CD4-positive, alpha-beta T cell treated with Interleukin-6 at 100 ng/mL for 8 hours (primary cell): ENCODE measurements around the gene QRFPR.
"Not testable (repeated sequence)": the region's sequence is repeated elsewhere in the genome, so short reads cannot be mapped to it uniquely, and the experiment has no call there.

Experiments used
- DNase-seq: peaks from one replicate; pipeline ENCODE4 v3.0.0-alpha.2; 2020; ENCODE audit warnings: mixed read lengths, low spot score

Gene QRFPR

GRCh38 chr4:121339307-121339706 lies 41.5 kb downstream of the QRFPR start:
- no peak for DNase-seq

- DNase-seq = no peak
Observed at GRCh38 chr4:121338518-121338917, 42.3 kb downstream of the QRFPR start.

- no peak for DNase-seq
Observed at GRCh38 chr4:121336706-121337105, 44.1 kb downstream of the QRFPR start.

- no peak for DNase-seq
Observed at GRCh38 chr4:121330180-121330665, 50.6 kb downstream of the QRFPR start.

- DNase-seq = no peak
Observed at GRCh38 chr4:121326597-121326996, 54.2 kb downstream of the QRFPR start.

DNA sequence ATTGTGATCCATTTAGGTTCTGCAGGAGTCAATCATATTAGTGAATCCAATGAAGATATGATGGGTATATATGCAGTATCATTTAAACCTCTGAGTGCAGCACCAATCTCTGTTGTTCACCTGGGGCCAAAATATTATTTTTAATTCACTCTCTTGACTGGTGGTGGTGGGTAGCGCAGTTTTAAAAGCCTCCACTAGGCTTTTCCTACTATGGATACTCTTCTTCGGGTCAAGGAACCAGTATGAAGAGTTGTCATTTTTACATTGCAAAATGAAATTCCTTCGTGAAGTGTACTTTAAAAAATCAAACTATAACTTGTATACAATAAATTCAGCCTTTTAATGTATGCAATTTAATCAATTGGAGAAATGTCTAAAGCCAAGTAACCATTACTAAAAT lies 56.5 kb downstream of the QRFPR start:
- DNase-seq = no peak

- DNase-seq = no peak
Observed at GRCh38 chr4:121321466-121321865, 59.4 kb downstream of the QRFPR start.

DNA sequence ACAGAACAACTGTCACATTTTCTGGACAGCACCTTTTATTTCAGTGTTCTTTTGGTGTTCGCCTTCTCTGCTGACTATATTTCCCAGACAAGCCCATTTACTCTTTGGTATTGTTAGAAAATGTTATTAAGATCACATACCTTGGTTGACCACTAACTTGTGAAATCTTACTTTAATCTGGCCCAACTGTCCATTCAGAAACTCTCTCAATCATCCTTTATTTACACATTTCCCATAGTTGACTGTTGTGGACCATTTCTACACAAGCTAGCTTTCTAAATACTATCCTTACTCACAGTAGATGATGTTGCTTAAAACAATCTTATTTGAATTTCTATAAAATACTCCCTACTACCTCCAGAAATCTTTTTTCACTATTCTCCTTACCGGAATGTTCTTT lies 64.7 kb downstream of the QRFPR start:
- DNase-seq = no peak

GRCh38 chr4:121313430-121313829 lies 67.4 kb downstream of the QRFPR start:
- DNase-seq = not testable (repeated sequence)

GRCh38 chr4:121308828-121309227 lies 72.0 kb downstream of the QRFPR start:
- no peak for DNase-seq

DNA sequence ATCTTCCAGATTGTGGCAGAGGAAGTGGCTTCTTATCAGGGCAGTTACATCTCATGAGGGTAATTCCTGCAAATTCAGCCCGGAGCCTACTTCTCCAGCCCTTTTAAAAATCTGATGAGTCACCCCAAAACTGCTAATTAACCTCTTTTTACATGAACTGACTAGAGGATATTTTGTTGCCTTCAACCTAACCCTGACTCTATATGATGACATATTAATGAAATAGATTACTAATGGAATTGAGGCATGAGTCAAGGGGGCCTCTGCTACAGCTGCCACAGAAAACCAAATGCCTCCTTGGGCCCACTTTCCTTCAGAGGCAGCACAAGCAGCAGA lies 72.5 kb downstream of the QRFPR start:
- no peak for DNase-seq

- DNase-seq = peak; percentile 49
Observed at GRCh38 chr4:121307445-121308327, 73.1 kb downstream of the QRFPR start.

DNA sequence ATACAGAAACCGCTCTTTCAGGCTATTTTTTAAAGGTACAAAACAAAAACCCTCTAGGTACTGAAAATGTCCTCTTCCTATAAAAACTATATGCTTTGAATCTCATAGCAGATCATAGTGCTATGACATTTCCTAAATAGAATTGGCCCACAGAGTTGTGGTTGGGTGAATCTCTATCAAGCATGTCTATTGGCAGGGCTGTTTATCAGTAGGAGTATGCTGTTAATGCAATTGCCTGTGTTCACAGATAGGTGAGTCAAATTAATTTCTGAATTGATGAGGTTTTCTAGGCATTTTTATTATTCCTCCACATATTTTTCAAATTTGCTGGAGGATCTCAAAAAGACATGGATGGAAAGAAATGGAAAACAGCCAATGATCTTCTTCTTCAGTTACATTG lies 73.9 kb downstream of the QRFPR start:
- DNase-seq = no peak

- DNase-seq = no peak
Observed at GRCh38 chr4:121304893-121305292, 75.9 kb downstream of the QRFPR start.

- no peak for DNase-seq
Observed at GRCh38 chr4:121299367-121299766, 81.5 kb downstream of the QRFPR start.

- DNase-seq = no peak
Observed at GRCh38 chr4:121283319-121283718, 97.5 kb downstream of the QRFPR start.

- DNase-seq = no peak
Observed at GRCh38 chr4:121280425-121280824, 100.4 kb downstream of the QRFPR start.

- DNase-seq = no peak
Observed at GRCh38 chr4:121278811-121279368, 101.9 kb downstream of the QRFPR start.
